RCC 7860 (cell line): ENCODE results near the gene HOXA1.
"Not testable (repeated sequence)": the region's sequence is repeated elsewhere in the genome, so short reads cannot be mapped to it uniquely, and the experiment has no call there.

Experiments
- DNase-seq: peaks from one replicate; pipeline ENCODE4 v3.0.0-alpha.2; 2015; ENCODE audit warnings: low spot score
- FAIRE-seq: peaks from 2 replicates; lab custom pipeline; 2012; peaks lifted over from hg19 to GRCh38; lab: Jason Lieb, UNC

Gene HOXA1

GRCh38 chr7:27062946-27063345 is 32.9 kb downstream of the HOXA1 start:
- DNase-seq (no peak), FAIRE-seq (no peak)

- DNase-seq: no peak
- FAIRE-seq: no peak
Observed at GRCh38 chr7:27053153-27053552, 42.6 kb downstream of the HOXA1 start.

GRCh38 chr7:27051451-27051850 is 44.3 kb downstream of the HOXA1 start:
- FAIRE-seq (no peak), DNase-seq (no peak)

GRCh38 chr7:27048438-27048837 is 47.4 kb downstream of the HOXA1 start:
- FAIRE-seq (no peak), DNase-seq (no peak)

- FAIRE-seq: peak; percentile 95
- peak; percentile 79 for DNase-seq
Observed at GRCh38 chr7:27046854-27047549, 48.8 kb downstream of the HOXA1 start.

- not testable (repeated sequence) for FAIRE-seq, DNase-seq
Observed at GRCh38 chr7:27045972-27046371, 49.8 kb downstream of the HOXA1 start.

- FAIRE-seq, DNase-seq: not testable (repeated sequence)
Observed at GRCh38 chr7:27045066-27045465, 50.7 kb downstream of the HOXA1 start.
